Measurements from ENCODE around the gene RNASE9.

The RNASE9 gene

GRCh38 chr14:20587489-20588154 lies 26.8 kb upstream of the RNASE9 start, which contains the start of gene RNASE11:
Gene RNASE11, minus strand, starts transcription at chr14:20588001.
- H3K9me3 ChIP-seq (ENCODE audit: control insufficient read depth, insufficient read depth, low read depth, low read length), result no peaks in the 10 kb centered on the region
- H3K36me3 ChIP-seq (ENCODE audit: control insufficient read depth in 2 of 2, insufficient read depth in 1 of 2, low read length in 2 of 2), result no peaks in the 10 kb centered on the region
- H3K4me1 ChIP-seq (ENCODE audit: control insufficient read depth, insufficient read depth, low read length), result no peaks in the 10 kb centered on the region
- ChIA-PET CTCF (no interaction called here), POLR2A (interaction anchor here (0.6 kb wide), 1 partner anchor 112 kb away, joined by 3 read pairs; no protein-coding TSS in a partner anchor)
- TF ChIP-seq ZNF23 (tag by site-specific recombination; IDR thresholded peaks at IDR 0.05; ENCODE audit: borderline replicate concordance) (no peak), ZNF623 (tag by site-specific recombination; IDR thresholded peaks at IDR 0.05) (no peak), ZFP3 (tag by site-specific recombination; IDR thresholded peaks at IDR 0.05; ENCODE audit: low read depth) (no peak), ZFHX2 (tag by site-specific recombination; conservative IDR thresholded peaks at IDR 0.05) (no peak), BCL11A (tag by site-specific recombination; IDR thresholded peaks at IDR 0.05; ENCODE audit: low read depth) (no peak), ZNF660 (tag by site-specific recombination; IDR thresholded peaks at IDR 0.05) (no peak), YY1 (tag by site-specific recombination; IDR thresholded peaks at IDR 0.05) (no peak), ZNF391 (tag by site-specific recombination; IDR thresholded peaks at IDR 0.05; ENCODE audit: borderline replicate concordance, low read depth) (no peak), ZNF214 (tag by site-specific recombination; IDR thresholded peaks at IDR 0.05; ENCODE audit: borderline replicate concordance) (no peak), ZNF19 (tag by site-specific recombination; IDR thresholded peaks at IDR 0.05; ENCODE audit: low read depth) (no peak), ZNF621 (tag by site-specific recombination; IDR thresholded peaks at IDR 0.05) (no peak), ZBTB1 (tag by site-specific recombination; IDR thresholded peaks at IDR 0.05) (no peak), ZNF335 (tag by site-specific recombination; conservative IDR thresholded peaks at IDR 0.05) (no peak), ZNF449 (tag by site-specific recombination; IDR thresholded peaks at IDR 0.05) (no peak), BCL6B (tag by site-specific recombination; IDR thresholded peaks at IDR 0.05) (no peak), ZNF26 (tag by site-specific recombination; IDR thresholded peaks at IDR 0.05) (no peak), ZNF544 (tag by site-specific recombination; IDR thresholded peaks at IDR 0.05) (no peak), YY2 (tag by site-specific recombination; IDR thresholded peaks at IDR 0.05) (no peak), PRDM1 (tag by site-specific recombination; IDR thresholded peaks at IDR 0.05) (no peak)
- H3K4me3 ChIP-seq (ENCODE audit: low read depth, low read length), result no peak within 1 kb of the TSS
- no peak within 1 kb of the TSS for H3K27ac ChIP-seq (ENCODE audit: extremely low read depth, low read depth, low read length)

GRCh38 chr14:20583908-20584307 lies 23.1 kb upstream of the RNASE9 start:
- Histone ChIP-seq H3K27ac (ENCODE audit: extremely low read depth, low read depth, low read length) (no peak overlapping the region), H3K9me3 (ENCODE audit: control insufficient read depth, insufficient read depth, low read depth, low read length) (no peaks in the 10 kb centered on the region), H3K4me3 (ENCODE audit: low read depth, low read length) (no peak overlapping the region), H3K36me3 (ENCODE audit: control insufficient read depth in 2 of 2, insufficient read depth in 1 of 2, low read length in 2 of 2) (no peaks in the 10 kb centered on the region), H3K4me1 (ENCODE audit: control insufficient read depth, insufficient read depth, low read length) (no peaks in the 10 kb centered on the region)
- ChIA-PET POLR2A (no interaction called here), CTCF (no interaction called here)
- TF ChIP-seq ZNF394 (tag by site-specific recombination; IDR thresholded peaks at IDR 0.05; ENCODE audit: borderline replicate concordance) (no peak), ZBTB21 (tag by site-specific recombination; IDR thresholded peaks at IDR 0.05) (no peak), ZNF621 (tag by site-specific recombination; IDR thresholded peaks at IDR 0.05) (no peak), BCL6B (tag by site-specific recombination; IDR thresholded peaks at IDR 0.05) (no peak), ZNF530 (tag by site-specific recombination; IDR thresholded peaks at IDR 0.05; ENCODE audit: low read depth) (no peak), ZNF600 (tag by site-specific recombination; IDR thresholded peaks at IDR 0.05) (no peak), ZNF544 (tag by site-specific recombination; IDR thresholded peaks at IDR 0.05) (no peak), BCL11A (tag by site-specific recombination; IDR thresholded peaks at IDR 0.05; ENCODE audit: low read depth) (no peak), ZNF626 (tag by site-specific recombination; IDR thresholded peaks at IDR 0.05) (no peak), ZNF449 (tag by site-specific recombination; IDR thresholded peaks at IDR 0.05) (no peak), ZNF26 (tag by site-specific recombination; IDR thresholded peaks at IDR 0.05) (no peak), ZNF157 (tag by site-specific recombination; IDR thresholded peaks at IDR 0.05) (no peak), ZNF184 (tag by site-specific recombination; IDR thresholded peaks at IDR 0.05) (no peak)

Data from HEK293 (cell line).